Endothelial cell of umbilical vein (primary cell): ENCODE results near the gene ESYT3. TPM values are rescaled to one million over a fixed set of nuclear protein-coding genes. Genes with fewer than 3 reads are reported as not detected.
"Not testable (repeated sequence)": the region's sequence is repeated elsewhere in the genome, so short reads cannot be mapped to it uniquely, and the experiment has no call there.

Source experiments
- BruUV-seq: library from RNA; stranded (reverse); fragments of 400-500 nt; replicated peaks from 2 replicates; lab custom pipeline; 2021; lab: Mats Ljungman, UMichigan
- CTCF ChIA-PET: fragments of 300-600, 350-600 bp; sonication (Branson Sonifier 250); formaldehyde crosslinking; loops from one replicate; lab custom pipeline; 2021; ENCODE audit warnings: antibody characterized with exemption, inconsistent platforms; lab: Charles Lee
- POLR2A ChIA-PET: fragments of 300-600, 350-600 bp; sonication (Branson Sonifier 250); formaldehyde crosslinking; loops from one replicate; lab custom pipeline; 2021; ENCODE audit warnings: antibody characterized with exemption, inconsistent platforms; lab: Charles Lee
- DNase-seq: peaks from one replicate; pipeline ENCODE4 v3.0.0-alpha.2; 2011; ENCODE audit warnings: low read depth, low spot score
- FAIRE-seq: peaks from 2 replicates; lab custom pipeline; 2011; peaks lifted over from hg19 to GRCh38; lab: Jason Lieb, UNC
- H2AFZ ChIP-seq: 2 replicates; pipeline ENCODE4 v1.6.0; 2012; ENCODE audit warnings: low read depth, low read length, control low read depth, inconsistent platforms
- H3K27ac ChIP-seq: 2 replicates; pipeline ENCODE4 v1.5.1; 2011; ENCODE audit warnings: low read depth, mild to moderate bottlenecking, control low read depth, low read length, moderate library complexity; ENCODE audit not compliant: insufficient read depth
- H3K27me3 ChIP-seq, 2 experiments: 2 replicates each; pipeline versions ENCODE4 v1.6.0 to v1.6.1; 2011; ENCODE audit warnings: low read length in 2 of 2, mixed read lengths in 1 of 2; ENCODE audit not compliant: control insufficient read depth in 2 of 2, insufficient read depth in 2 of 2
- H3K36me3 ChIP-seq, 2 experiments: 2 replicates in 1 of 2; 3 replicates in 1 of 2; pipeline ENCODE4 v1.5.1; 2011; ENCODE audit warnings: low read length in 2 of 2, mild to moderate bottlenecking in 1 of 2, moderate library complexity in 1 of 2; ENCODE audit not compliant: control insufficient read depth in 2 of 2, insufficient read depth in 2 of 2; ENCODE audit errors: extremely low read depth in 1 of 2
- H3K4me1 ChIP-seq: 3 replicates; pipeline ENCODE4 v1.5.1; 2011; ENCODE audit warnings: mild to moderate bottlenecking, low read length; ENCODE audit not compliant: control insufficient read depth, insufficient read depth; ENCODE audit errors: extremely low read depth
- H3K4me2 ChIP-seq: 2 replicates; pipeline ENCODE4 v1.6.1; 2011; ENCODE audit warnings: low read length, control low read depth, mixed read lengths; ENCODE audit not compliant: insufficient read depth
- H3K4me3 ChIP-seq, 3 experiments: fragments of 200-600 bp in 1 of 3; sonication (generic), shearing (Covaris generic) in 1 of 3; replicated peaks in 1 of 3; 2 replicates each; pipeline ENCODE4 v1.5.1; 2011 to 2016; ENCODE audit warnings: control low read depth in 3 of 3, low read length in 3 of 3, mild to moderate bottlenecking in 2 of 3, inconsistent platforms in 1 of 3, low read depth in 1 of 3, moderate library complexity in 1 of 3; ENCODE audit not compliant: insufficient read depth in 1 of 3
- H3K79me2 ChIP-seq: 2 replicates; pipeline ENCODE4 v1.6.0; 2012; ENCODE audit warnings: low read length, inconsistent platforms; ENCODE audit not compliant: control insufficient read depth, insufficient read depth
- H3K9ac ChIP-seq: replicated peaks from 2 replicates; pipeline ENCODE3; 2011; ENCODE audit warnings: low read length, control low read depth; ENCODE audit not compliant: insufficient read depth; ENCODE audit errors: extremely low read depth
- H3K9me1 ChIP-seq: replicated peaks from 3 replicates; pipeline ENCODE4 v1.6.0; 2011; ENCODE audit warnings: mild to moderate bottlenecking, low read length; ENCODE audit not compliant: control insufficient read depth, insufficient read depth; ENCODE audit errors: extremely low read depth
- H3K9me3 ChIP-seq: replicated peaks from 2 replicates; pipeline ENCODE4 v1.5.1; 2012; ENCODE audit warnings: low read length, inconsistent platforms; ENCODE audit not compliant: control insufficient read depth, insufficient read depth
- H4K20me1 ChIP-seq: replicated peaks from 2 replicates; pipeline ENCODE3; 2011; ENCODE audit warnings: mild to moderate bottlenecking, low read length; ENCODE audit not compliant: control insufficient read depth, insufficient read depth; ENCODE audit errors: extremely low read depth
- EZH2 ChIP-seq: IDR thresholded peaks from 2 replicates; pipeline ENCODE4 v1.6.1; 2012; ENCODE audit warnings: borderline replicate concordance, low read depth, mild to moderate bottlenecking, moderate library complexity, low read length, inconsistent platforms; ENCODE audit not compliant: severe bottlenecking
- FOS ChIP-seq: IDR thresholded peaks from 2 replicates; pipeline ENCODE4 v1.6.1; 2011; ENCODE audit warnings: mild to moderate bottlenecking, low read length, moderate library complexity, borderline replicate concordance; ENCODE audit not compliant: insufficient read depth
- GATA2 ChIP-seq: IDR thresholded peaks from 2 replicates; pipeline ENCODE4 v1.7.0; 2011; ENCODE audit warnings: low read depth, mild to moderate bottlenecking, moderate library complexity, mixed read lengths, low read length; ENCODE audit not compliant: insufficient read length, insufficient read depth
- JUN ChIP-seq: IDR thresholded peaks from 2 replicates; pipeline ENCODE4 v1.6.1; 2011; ENCODE audit warnings: borderline replicate concordance, low read depth; ENCODE audit not compliant: insufficient read length, insufficient read depth
- MYC ChIP-seq: IDR thresholded peaks from one replicate; pipeline ENCODE4 v1.6.1; 2011; ENCODE audit warnings: mild to moderate bottlenecking, low read depth, low read length
- POLR2A ChIP-seq: IDR thresholded peaks from 2 replicates; pipeline ENCODE4 v1.6.1; 2012; ENCODE audit warnings: low read depth, mild to moderate bottlenecking, control low read depth, low read length
- POLR2AphosphoS5 ChIP-seq: IDR thresholded peaks from 2 replicates; pipeline ENCODE4 v1.6.1; 2012; ENCODE audit warnings: low read depth, mild to moderate bottlenecking, control low read depth, low read length, moderate library complexity; ENCODE audit not compliant: insufficient read depth
- dilution Hi-C: fragments of 300-500 bp; cut with MboI; formaldehyde crosslinking; loops from one replicate; pipeline ENCODE4 v1.15.0; 2019; ENCODE audit warnings: low sequenced_read_pairs; ENCODE audit not compliant: extremely low pct_ligation_motif_present
- intact Hi-C: fragments of 100-400 bp; cut with micrococcal nuclease; formaldehyde crosslinking; loops from one replicate; pipeline ENCODE4 v1.10.0; 2022
- polyA plus RNA-seq, 4 experiments: library from polyadenylated mRNA; depleted of rRNA in 3 of 4; stranded (reverse) in 3 of 4; unstranded in 1 of 4; fragments of >200 nt; gene quantifications; 2 replicates each; pipeline versions ENCODE4 v1.2.1 to v1.2.3, GENCODE V29; 2011 to 2012; ENCODE audit warnings: missing spikeins in 1 of 4
- total RNA-seq: library from RNA; stranded (reverse); gene quantifications from 2 replicates; pipeline ENCODE4 v1.2.3, GENCODE V29; 2021
- TF ChIP-seq, protein P1 (sequence below), 2 donors: IDR thresholded peaks; 1 replicate in 1 of 2; 2 replicates in 1 of 2; pipeline ENCODE4 v1.5.1; 2011; ENCODE audit warnings: low read length in 2 of 2, mild to moderate bottlenecking in 2 of 2, moderate library complexity in 2 of 2, control low read depth in 1 of 2, inconsistent platforms in 1 of 2, low read depth in 1 of 2; ENCODE audit not compliant: insufficient read depth in 1 of 2; ENCODE audit errors: extremely low read depth in 1 of 2
- TF ChIP-seq, protein P2 (sequence below): IDR thresholded peaks from 2 replicates; pipeline ENCODE4 v1.6.1; 2011; ENCODE audit not compliant: insufficient read depth, insufficient read length

ESYT3 gene
- total and polyA plus RNA-seq, 2 donors (not counting 3 experiments of a cell fraction or from before 2014, with no cell fraction given) = not detected

DNA sequence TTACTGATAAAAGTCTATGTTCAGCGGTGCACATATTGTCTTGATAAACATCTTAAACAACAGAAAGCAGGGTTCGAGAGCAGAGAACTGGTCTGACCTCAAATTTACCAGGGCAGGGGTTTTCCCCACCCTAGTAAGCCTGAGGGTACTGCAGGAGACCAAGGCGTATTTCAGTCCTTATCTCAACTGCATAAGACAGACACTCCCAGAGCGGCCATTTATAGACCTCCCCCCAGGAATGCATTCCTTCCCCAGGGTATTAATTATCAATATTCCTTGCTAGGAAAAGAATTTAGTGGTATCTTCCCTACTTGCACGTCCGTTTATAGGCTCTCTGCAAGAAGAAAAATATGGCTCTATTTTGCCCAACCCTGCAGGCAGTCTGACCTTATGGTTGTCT lies 52.2 kb downstream of the ESYT3 start:
- H3K36me3 ChIP-seq, H3K9me1 ChIP-seq, H4K20me1 ChIP-seq, dilution Hi-C loops, H3K4me2 ChIP-seq, BruUV-seq, H3K4me1 ChIP-seq, CTCF ChIA-PET, FAIRE-seq, DNase-seq, H3K9ac ChIP-seq, H2AFZ ChIP-seq, H3K4me3 ChIP-seq, intact Hi-C loops, POLR2A ChIA-PET, H3K27ac ChIP-seq, H3K9me3 ChIP-seq, H3K27me3 ChIP-seq, H3K79me2 ChIP-seq: not testable (repeated sequence)

DNA sequence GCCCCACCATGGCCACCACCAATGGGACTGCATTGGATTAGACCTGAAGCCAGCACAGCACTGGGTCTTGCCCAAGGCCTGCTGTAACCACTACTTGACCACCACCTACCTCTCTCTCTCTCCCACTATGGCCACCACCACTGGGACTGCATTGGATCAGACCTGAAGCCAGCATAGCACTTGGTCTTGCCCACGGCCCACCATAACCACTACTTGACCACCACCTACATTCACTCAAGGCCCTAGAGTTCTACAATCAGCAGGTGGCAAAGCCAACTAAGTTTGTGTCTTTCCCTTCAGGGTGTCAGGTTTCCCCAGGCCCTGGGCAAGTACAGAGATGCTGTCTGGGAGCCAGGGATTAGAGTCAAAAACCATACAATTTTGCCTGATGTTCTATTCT lies 57.6 kb downstream of the ESYT3 start:
- Histone ChIP-seq H3K4me3 (no peak overlapping the region), H3K9ac (no peak overlapping the region), H3K27ac (no peak overlapping the region), H3K9me3 (no peaks in the 10 kb centered on the region), H4K20me1 (no peaks in the 10 kb centered on the region), H3K9me1 (no peaks in the 10 kb centered on the region), H3K4me1 (peaks cover 3% of the 10 kb centered on the region), H3K36me3 (no peaks in the 10 kb centered on the region), H3K4me2 (no peak overlapping the region), H3K27me3 (no peaks in the 10 kb centered on the region), H2AFZ (no peak overlapping the region), H3K79me2 (no peaks in the 10 kb centered on the region)
- intact Hi-C loops = no loop called here
- ChIA-PET CTCF (interaction anchor here (1.4 kb wide), 1 partner anchor 13 kb away, joined by 4 read pairs; no protein-coding TSS in a partner anchor), POLR2A (no interaction called here)
- no TSS peak for BruUV-seq
- dilution Hi-C loops = no loop called here
- no peak for FAIRE-seq
- no peak for DNase-seq
- TF ChIP-seq, protein P1, sequence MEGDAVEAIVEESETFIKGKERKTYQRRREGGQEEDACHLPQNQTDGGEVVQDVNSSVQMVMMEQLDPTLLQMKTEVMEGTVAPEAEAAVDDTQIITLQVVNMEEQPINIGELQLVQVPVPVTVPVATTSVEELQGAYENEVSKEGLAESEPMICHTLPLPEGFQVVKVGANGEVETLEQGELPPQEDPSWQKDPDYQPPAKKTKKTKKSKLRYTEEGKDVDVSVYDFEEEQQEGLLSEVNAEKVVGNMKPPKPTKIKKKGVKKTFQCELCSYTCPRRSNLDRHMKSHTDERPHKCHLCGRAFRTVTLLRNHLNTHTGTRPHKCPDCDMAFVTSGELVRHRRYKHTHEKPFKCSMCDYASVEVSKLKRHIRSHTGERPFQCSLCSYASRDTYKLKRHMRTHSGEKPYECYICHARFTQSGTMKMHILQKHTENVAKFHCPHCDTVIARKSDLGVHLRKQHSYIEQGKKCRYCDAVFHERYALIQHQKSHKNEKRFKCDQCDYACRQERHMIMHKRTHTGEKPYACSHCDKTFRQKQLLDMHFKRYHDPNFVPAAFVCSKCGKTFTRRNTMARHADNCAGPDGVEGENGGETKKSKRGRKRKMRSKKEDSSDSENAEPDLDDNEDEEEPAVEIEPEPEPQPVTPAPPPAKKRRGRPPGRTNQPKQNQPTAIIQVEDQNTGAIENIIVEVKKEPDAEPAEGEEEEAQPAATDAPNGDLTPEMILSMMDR (IDR thresholded peaks at IDR 0.05; ENCODE audit: extremely low read depth in 1 of 2, insufficient read depth in 1 of 2, low read depth in 1 of 2, low read length in 2 of 2) = no peak
- TF ChIP-seq POLR2A (no peak), MYC (no peak), JUN (no peak), EZH2 (no peak), FOS (no peak), GATA2 (no peak), POLR2AphosphoS5 (no peak)
- TF ChIP-seq, protein P2, sequence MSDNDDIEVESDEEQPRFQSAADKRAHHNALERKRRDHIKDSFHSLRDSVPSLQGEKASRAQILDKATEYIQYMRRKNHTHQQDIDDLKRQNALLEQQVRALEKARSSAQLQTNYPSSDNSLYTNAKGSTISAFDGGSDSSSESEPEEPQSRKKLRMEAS = no peak
